Measurements from ENCODE around the gene IFFO2.

IFFO2 gene

GRCh38 chr1:18970762-18971161 lies 14.3 kb upstream of the IFFO2 start:
- DNase-seq: no peak

- no peak for DNase-seq
These were observed 13.9 kb upstream of the IFFO2 start for GRCh38 chr1:18970358-18970757.

GRCh38 chr1:18967066-18967690 lies 10.7 kb upstream of the IFFO2 start:
- DNase-seq: no peak

GRCh38 chr1:18965206-18966173 lies 9.0 kb upstream of the IFFO2 start:
- no peak for DNase-seq

GRCh38 chr1:18963968-18964367 lies 7.5 kb upstream of the IFFO2 start:
- DNase-seq: no peak

GRCh38 chr1:18962855-18963737 lies 6.6 kb upstream of the IFFO2 start:
- DNase-seq: no peak

- no peak for DNase-seq
These were observed 5.7 kb upstream of the IFFO2 start for GRCh38 chr1:18962121-18962721.

- no peak for DNase-seq
These were observed 4.3 kb upstream of the IFFO2 start for GRCh38 chr1:18960821-18961220.

- DNase-seq: no peak
These were observed 3.9 kb upstream of the IFFO2 start for GRCh38 chr1:18960409-18960808.

- no peak for DNase-seq
These were observed 3.1 kb upstream of the IFFO2 start for GRCh38 chr1:18959591-18959990.

- no peak for DNase-seq
These were observed 1.2 kb upstream of the IFFO2 start for GRCh38 chr1:18957532-18958300.

- DNase-seq: no peak
These were observed 653 bp upstream of the IFFO2 start for GRCh38 chr1:18957136-18957521.

- DNase-seq: no peak
These were observed 859 bp downstream of the IFFO2 start for GRCh38 chr1:18955441-18956192.

GRCh38 chr1:18955131-18955440 lies 1.4 kb downstream of the IFFO2 start:
- no peak for DNase-seq

GRCh38 chr1:18954270-18955071 lies 2.0 kb downstream of the IFFO2 start:
- no peak for DNase-seq

- no peak for DNase-seq
These were observed 2.7 kb downstream of the IFFO2 start for GRCh38 chr1:18953731-18954231.

GRCh38 chr1:18951818-18952391 lies 4.6 kb downstream of the IFFO2 start:
- no peak for DNase-seq

GRCh38 chr1:18951416-18951815 lies 5.1 kb downstream of the IFFO2 start:
- no peak for DNase-seq

GRCh38 chr1:18950401-18951026 lies 6.0 kb downstream of the IFFO2 start:
- no peak for DNase-seq

All from NCI-H1930 (cell line).